ENCODE data around the gene MAML1.
"Not testable (repeated sequence)": the region's sequence is repeated elsewhere in the genome, so short reads cannot be mapped to it uniquely, and the experiment has no call there.

Gene MAML1

DNA sequence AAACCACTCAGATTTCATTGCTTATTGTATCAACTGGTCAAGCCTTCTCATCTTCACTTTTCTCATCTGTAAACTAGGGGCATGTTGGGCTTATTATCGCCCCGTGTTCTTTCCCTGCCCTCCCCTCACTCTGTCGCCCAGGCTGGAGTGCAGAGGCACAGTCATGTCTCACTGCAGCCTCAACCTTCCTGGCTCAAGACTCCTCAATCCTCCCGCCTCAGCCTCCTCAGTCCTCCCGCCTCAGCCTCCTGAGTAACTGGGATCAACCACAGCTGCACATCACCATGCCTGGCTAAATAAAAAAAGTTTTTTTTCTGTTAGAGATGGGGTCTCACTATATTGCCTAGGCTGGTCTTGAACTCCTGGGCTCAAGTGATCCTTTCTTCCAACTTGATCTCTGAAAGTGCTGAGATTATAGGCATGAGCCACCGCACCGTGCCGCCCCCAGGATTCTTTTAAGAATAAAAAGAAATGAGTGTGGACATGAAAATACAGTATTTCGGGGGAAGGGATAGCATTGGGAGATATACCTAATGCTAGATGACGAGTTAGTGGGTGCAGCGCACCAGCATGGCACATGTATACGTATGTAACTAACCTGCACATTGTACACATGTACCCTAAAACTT lies 2.0 kb downstream of the MAML1 start:
- no peak for DNase-seq

DNA sequence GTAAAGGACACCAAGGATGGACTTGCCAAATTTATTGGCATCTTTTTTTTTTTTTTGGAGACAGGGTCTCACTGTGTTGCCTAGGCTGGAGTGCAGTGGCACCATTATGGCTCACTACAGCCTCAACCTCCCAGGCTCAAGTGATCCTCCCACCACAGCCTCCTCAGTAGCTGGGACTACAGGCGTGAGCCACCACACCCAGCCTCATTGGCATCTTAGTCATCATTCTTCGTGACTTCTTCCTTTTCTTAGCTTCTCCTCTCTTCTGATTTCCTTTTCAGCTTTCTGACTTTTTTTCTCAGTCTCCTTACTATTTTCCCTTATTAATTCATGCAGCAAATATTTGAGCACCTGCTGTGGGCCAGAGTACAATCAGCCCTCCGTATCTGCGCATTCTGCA lies 6.1 kb downstream of the MAML1 start:
- DNase-seq: no peak

DNA sequence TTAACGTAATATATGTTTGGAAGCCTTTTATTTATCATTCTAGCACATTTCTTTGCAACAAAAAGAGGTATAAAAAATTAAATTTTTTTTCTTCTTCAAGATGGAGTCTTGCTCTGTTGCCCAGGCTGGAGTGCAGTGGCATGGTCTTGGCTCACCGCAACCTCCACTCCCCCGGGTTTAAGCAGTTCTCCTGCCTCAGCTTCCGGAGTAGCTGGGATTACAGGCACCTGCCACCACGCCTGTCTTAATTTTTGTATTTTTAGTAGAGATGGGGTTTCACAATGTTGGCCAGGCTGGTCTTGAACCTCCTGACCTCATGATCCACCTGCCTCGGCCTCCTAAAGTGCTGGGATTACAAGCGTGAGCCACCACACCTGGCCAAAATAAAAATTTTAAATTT lies 11.5 kb downstream of the MAML1 start:
- DNase-seq: not testable (repeated sequence)

DNA sequence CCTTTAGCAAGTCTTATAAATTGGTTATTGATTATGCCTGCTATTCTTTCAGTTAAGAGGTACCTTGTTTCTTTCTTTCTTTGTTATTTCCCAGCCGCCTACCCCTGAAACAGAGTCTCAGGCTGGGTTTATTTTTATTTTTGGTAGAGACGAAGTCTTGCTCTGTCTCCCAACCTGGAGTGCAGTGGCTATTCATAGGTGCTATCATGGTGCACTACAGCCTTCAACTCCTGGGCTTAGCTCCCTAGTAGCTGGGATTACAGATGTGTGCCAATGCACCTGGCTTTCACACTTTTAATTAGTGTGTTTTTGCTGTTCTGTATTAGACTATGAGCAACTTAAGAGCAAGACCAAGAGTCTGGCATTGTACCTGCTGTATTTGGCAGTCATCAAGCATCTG lies 14.2 kb downstream of the MAML1 start:
- no peak for DNase-seq

DNA sequence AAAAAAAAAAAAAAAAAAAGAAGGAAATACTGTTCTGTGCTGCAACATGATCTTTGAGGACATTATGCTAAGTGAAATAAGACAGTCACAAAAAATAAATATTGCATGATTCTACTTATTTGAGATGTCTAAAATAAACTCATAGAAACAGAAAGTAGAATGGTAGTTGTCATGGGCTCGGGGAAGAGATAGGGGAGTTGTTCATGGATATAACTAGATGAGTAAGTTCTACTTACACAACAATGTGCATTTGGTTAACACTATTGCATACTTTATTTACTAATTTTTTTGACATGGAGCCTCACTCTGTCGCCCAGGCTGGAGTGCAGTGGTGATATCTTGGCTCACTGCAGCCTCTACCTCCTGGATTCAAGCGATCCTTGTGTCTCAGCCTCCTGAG lies 15.2 kb downstream of the MAML1 start:
- DNase-seq: no peak

DNA sequence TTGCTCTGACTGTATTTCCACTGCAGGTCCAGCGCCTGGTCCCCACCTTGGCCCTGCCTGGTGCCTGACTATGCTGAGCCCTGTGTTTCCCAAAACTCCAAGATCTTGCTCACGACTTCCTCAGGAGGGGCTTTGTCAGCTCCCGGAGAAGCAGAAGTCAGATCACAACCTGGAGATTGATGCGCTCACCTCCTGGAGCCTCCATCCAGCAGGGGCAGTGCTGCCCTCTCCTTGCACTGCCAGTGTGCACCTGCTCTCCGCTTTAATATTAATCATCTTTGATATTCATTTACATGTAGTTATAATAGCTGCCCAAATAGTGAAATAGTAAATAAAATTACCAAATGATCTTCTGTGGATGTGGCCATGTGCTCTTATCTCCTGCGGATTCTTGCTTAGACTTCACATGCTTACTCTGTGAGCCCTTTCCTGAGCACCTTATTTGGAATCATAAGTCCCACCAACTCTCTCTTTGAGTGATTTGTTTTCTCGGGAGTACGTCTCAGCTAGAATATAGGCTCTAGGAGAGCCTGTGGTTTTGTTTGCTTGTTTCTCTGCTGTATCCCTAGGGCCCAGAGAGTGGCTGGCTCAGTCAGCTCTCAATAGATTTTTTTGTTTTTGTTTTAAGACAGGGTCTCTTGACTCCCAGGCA lies 17.4 kb downstream of the MAML1 start:
- DNase-seq: no peak

DNA sequence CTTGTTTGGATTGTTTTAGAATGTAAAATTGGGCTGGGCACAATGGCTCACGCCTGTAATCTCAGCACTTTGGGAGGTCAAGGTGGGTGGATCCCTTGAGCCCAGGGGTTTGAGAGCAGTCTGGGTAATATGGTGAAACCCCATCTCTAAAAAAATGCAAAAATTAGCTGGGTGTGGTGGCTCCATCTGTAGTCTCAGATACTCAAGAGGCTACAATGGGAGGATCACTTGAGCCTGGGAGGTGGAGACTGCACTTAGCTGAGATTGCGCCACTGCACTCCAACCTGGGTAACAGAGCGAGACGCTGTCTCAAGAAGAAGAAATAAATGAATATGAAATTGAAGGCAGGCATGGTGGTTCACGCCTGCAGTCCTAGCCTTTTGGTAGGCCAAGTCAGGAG lies 21.3 kb downstream of the MAML1 start:
- DNase-seq: no peak

DNA sequence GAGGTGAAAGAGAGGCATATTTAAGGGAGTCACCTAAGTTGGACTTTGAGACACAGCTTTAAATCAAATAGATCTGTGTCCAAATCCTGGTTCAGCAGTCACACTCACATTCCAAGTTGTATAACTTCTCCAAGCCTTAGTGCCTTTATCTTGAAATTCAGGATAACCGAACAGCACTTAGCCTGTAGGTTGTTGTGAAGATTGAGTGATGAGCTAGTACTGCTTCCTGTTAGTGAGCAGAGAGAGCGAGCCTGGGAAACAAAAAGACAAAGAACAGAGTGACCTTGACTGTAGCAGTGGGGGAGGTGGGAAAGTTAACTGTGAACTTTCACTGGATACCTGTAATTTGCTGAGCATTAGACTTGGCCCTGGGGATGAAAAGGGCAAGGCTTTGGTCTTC lies 22.4 kb downstream of the MAML1 start:
- DNase-seq: no peak

DNA sequence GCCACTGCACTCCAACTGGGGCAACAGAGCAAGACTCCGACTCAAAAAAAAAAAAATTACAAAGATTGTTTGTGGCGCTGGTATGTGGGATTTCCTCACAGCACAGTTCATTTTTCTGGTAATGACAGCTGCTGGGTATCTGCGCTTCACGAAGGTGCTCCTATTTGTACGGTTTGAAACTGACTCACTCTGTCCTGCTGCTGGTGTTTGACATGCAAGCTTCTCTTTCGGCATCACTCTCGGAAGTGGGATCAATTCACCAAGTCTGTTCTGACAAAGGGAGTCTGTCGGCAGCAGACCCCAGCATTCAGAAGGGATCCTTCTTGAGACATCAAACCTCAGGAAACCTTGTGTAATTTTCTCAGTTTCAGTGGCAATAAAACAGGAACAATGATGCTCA lies 26.3 kb downstream of the MAML1 start:
- no peak for DNase-seq

DNA sequence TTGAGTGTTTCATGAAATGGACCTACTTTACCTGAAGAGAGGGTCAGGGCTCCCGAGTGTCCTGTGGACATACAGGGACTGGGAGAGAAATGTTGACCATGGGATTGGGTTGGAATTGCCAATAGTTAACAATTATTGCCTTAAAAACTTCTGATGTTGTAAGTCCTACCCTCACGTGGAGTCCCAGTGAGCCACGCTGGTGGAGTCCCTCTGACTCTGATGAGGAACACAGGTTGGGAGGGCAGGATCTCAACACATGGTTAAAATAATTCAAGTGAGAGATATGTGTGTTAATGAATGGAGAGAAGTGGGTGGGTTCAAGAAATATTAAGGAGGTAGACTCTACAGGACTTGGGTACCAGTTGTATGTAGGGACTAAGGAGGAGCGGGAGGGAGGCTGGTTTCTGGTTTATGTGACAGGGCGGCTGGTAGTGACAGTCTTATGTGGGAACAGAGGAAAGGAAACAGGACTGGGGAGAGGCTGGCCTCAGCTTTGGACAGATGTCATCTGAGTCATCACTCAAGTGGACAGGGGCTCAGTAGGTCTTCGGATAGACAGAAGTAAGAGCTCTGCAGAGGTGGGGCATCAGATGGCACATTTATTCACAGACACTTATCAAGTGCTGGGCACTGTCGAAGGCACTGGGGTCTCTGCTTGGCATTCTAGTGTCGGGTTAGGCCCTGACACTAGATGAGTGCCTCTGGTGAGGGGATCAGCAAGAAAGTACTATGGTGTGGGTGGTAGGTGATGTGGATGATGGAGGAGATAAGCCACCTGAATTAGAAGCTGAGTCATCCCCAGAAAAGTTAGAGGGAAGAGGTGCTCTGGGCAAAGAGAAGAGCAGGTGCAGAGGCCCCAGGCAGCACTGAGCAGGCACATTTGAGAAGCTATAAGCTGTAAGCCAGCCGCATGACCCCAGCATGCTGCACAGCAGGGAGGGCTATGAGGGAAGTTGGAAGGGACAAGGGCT lies 27.2 kb downstream of the MAML1 start:
- DNase-seq: no peak

DNA sequence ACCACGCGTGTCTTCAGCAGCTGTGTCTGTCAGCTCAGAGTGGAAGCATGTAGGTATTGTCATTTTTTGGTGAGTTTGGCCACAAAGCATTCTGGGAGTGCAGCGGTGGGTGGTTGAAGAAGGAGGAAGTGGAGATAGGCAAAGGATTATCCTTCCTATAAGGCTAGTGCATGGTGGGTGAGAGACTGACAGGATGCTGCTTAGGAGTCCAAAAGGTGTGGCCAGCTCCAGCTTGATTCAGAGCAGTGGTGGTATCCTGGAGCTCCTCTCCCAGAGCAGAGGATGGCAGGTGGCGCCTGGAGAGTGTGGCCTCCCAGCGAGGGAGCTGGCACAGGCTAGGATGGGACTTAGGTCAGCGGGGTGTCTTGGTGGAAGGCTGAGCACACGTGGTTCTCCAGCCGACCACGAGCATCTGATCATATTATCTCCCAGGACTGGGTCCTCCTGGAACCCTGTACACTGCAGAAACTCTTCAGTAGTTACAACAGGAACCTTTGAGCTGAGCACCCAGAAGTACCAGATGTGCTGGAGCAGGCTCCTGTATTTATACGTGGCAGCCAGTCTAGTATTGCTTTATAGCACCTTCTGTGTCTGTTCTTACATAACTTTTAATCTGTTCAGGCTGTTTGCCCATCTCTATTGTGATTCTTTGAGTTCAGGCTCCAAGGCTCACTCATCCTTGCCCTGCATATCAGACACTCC lies 29.6 kb downstream of the MAML1 start:
- peak; percentile 62 for DNase-seq

DNA sequence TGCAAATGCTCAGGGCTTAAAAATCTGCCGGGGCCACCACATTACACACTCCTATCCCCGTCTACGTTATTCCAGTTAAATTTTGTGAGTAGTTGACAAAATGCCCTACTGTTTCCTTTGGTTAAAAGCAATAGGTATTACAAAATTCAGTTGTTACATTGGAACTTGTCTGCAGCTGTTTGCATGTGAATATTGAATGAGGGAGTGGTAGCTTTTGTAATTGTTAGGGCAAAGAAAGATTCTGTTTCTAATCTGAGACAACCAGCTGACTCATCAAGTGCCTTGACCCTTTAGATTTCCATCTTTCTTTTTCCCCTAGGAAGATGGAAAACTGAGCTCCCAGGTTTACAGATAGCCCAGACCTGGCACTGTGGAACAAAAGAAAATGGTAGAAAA lies 30.2 kb downstream of the MAML1 start:
- DNase-seq: no peak

DNA sequence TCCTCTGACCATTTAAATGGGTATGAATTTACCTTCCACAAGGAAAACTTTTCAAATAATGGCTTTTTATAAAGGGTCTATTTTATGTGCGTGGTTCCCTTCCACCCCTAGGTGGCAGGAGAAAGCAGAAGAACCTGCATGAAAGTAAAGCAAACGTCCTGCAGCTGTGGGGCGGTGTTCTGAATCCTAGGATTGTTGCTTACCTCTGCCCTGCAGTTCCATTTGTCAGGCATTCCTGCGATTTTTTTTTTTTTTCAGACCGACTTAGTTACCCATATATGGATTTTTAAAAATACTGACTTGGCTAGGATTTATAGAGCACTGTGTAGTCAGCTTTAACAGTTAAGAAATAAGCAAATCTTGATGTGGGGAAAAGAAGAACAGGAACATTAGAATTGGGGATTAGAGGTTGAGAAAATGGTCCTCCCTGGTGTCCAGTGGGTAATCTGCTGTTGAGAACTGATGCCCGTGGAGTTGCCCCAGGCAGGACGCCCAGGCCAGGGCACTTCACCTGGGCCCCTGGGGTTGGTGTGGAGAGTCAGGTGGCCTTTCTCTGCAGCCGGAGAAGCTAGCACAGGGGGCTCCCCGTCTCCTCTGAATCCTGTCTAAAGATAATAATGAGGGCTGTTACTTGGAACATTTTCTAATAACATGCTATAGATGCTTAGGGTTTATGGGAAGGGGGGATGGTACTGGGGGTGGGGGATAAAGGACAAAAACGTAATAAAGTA lies 30.8 kb downstream of the MAML1 start:
- DNase-seq: no peak

DNA sequence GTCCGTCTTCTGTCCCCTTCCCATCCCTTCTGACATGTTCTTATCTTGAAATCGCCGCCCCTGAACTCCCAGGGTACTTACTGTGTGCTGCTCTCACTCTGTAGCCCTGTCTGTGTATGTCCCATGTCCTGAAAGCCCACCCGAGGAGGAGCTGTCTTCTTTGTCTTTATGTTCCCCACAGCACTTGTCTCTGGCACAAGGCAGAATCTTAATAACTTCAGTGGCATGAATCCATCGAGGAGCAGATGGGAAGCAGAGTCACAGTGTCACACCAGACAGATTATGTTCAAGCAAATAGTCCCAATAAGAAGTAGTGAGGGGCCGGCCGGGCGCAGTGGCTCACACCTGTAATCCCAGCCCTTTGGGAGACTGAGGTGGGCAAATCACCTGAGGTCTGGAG lies 31.4 kb downstream of the MAML1 start:
- DNase-seq: no peak

DNA sequence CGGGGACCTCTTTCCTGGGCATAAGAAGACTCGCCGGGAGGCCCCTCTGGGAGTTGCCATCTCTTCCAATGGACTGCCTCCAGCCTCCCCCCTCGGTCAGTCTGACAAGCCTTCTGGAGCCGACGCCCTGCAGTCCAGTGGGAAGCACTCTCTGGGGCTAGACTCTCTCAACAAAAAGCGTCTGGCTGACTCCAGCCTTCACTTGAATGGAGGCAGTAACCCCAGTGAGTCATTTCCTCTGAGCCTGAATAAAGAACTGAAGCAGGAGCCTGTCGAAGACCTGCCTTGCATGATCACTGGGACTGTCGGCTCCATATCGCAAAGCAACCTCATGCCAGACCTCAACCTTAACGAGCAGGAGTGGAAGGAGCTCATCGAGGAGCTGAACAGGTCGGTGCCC lies 32.8 kb downstream of the MAML1 start:
- DNase-seq: no peak

DNA sequence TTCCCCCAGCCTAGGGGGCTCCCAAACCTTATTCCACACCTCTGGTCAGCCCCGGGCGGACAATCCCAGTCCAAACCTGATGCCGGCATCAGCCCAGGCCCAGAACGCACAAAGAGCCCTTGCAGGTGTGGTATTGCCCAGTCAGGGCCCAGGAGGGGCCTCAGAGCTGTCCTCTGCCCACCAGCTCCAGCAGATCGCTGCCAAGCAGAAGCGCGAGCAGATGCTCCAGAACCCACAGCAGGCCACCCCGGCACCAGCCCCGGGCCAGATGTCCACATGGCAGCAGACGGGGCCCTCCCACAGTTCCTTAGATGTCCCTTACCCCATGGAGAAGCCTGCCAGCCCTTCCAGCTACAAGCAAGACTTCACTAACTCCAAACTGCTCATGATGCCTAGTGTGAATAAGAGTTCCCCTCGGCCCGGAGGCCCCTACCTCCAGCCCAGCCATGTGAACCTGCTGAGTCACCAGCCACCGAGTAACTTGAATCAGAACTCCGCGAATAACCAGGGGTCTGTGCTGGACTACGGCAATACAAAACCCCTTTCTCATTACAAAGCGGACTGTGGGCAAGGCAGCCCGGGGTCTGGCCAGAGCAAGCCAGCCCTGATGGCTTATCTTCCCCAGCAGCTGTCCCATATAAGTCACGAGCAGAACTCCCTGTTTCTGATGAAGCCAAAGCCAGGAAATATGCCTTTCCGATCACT lies 33.6 kb downstream of the MAML1 start:
- DNase-seq: peak; percentile 42

DNA sequence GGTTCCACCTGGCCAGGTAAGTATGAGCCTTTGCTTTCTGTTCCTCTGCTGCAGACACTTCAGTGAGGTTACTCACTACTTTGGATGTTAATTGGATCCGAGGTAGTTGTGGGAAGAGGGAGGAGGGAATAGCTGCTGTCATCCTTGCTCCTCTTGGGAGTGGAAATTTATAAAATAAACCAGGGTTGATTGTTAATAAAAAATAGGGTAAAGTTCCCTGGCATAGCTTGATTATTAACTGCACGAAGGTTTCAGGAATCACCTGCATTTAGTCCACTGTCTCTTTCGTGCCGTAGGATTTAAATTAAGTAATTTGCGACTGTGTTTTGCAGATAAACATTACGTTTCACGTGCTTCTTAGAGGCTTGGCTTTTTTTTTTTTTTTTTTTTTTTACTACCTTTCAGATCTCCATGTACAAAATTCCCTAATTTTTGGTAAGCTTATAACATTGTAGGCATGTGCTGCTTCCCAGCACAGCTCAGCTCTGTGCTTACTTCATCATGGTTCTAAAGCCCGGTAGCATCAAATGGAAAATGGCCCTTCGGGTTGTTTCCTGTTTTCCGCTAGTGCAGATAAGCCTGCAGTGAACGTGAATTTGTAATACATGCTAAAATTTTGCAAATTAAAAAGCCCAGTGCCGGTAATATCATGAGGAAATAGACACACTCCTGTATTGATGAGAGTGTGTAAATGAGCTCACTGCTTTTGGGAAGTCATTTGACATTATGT lies 34.3 kb downstream of the MAML1 start:
- DNase-seq: no peak

DNA sequence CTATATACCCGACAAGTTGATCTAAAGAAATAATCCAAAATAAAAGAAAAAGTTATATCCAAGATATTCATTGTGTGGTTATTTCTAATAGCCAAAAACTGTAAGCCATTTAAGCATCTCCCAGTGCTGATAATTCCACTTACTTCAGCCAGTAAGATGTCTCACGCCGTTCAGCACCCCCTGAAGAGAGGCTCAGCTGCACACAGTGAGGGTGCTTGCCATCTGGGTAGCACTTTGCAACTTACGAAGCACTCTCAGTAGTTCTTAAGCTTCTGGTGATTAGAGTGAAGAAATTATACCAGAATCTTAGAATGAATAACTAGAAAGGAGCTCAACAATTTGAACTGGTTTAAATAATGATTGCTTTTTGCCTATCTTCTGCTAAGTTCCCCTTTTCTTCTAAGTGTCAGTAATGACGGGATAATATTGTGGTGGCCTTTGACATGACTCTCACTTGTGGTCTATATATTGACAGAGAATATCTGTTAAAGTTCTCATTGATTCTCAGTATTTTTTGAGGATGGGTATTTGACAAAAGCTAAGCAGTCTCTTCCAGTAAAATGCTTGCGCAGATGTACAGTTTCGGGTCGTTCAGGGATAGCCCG lies 35.0 kb downstream of the MAML1 start:
- no peak for DNase-seq

DNA sequence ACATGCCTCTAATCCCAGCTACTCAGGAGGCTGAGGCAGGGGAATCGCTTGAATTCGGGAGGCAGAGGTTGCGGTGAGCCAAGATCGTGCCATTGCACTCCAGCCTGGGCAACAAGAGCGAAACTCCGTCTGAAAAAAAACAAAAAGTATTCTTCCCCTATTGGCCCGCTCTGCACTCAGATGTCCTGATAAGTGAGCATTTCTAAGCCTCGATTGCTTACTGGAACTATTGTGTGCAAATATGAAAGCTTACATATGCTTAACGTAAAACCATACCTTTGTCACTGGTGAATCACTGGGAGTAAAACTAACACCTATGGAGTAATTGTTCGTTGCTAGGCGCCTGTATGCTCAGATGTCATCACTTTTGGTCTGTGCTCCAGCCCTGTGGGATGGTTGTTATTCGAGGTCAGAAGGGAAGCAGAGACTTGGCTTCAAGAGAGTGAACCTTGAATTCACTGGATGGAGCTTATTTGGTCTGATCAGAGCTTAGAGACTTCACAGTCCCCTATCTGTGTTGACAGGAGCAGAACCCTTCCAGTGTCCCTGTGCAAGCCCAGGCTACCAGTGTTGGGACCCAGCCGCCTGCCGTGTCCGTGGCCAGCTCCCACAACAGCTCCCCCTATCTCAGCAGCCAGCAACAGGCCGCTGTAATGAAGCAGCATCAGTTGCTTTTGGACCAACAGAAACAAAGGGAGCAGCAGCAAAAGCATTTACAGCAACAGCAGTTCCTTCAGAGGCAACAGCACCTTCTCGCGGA lies 35.9 kb downstream of the MAML1 start:
- DNase-seq: no peak

DNA sequence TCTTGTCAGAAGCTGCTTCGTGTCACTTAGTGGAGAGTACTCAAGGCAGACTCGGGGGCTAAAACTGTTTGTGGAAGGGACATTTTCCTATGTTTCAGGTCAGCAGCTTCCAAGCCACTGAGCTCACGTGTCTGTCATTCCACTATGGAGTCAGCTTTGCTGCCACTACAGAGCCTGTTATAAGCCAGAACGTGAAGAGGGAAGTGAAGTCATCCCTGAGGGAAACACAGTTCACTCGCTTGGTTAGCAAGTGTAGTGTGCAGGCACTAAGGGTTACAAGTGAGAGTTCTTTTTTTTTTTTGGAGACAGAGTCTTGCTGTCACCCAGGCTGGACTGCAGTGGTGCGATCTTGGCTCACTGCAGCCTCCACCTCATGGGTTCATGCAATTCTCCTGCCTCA lies 36.6 kb downstream of the MAML1 start:
- no peak for DNase-seq
